Measurements from ENCODE around the gene NEK10.
A peak's percentile ranks its signal among the peaks of the same experiment; 100 is the strongest.
"Not testable (repeated sequence)": the region's sequence is repeated elsewhere in the genome, so short reads cannot be mapped to it uniquely, and the experiment has no call there.

NEK10 gene

GRCh38 chr3:27333843-27334242, 35.3 kb downstream of the NEK10 start:
- H3K27ac ChIP-seq (ENCODE audit: low read depth in 2 of 2, low read length in 2 of 2), result no peak overlapping the region
- no peaks in the 10 kb centered on the region for H3K27me3 ChIP-seq (ENCODE audit: control insufficient read depth in 2 of 2, insufficient read depth in 2 of 2, low read length in 2 of 2)
- no peaks in the 10 kb centered on the region for H3K9me3 ChIP-seq (ENCODE audit: control insufficient read depth in 2 of 2, low read length in 2 of 2)
- H3K4me1 ChIP-seq (ENCODE audit: control insufficient read depth in 2 of 2, insufficient read depth in 2 of 2, low read length in 2 of 2), result no peaks in the 10 kb centered on the region
- no peaks in the 10 kb centered on the region for H3K36me3 ChIP-seq (ENCODE audit: control insufficient read depth in 2 of 2, insufficient read depth in 2 of 2, low read length in 2 of 2)
- H3K9ac ChIP-seq (ENCODE audit: low read depth in 1 of 2, low read length in 2 of 2), result no peak overlapping the region
- no peak overlapping the region for H3K4me3 ChIP-seq (ENCODE audit: low read length in 2 of 2)

- not testable (repeated sequence) for H3K9me3 ChIP-seq (ENCODE audit: control insufficient read depth in 2 of 2, low read length in 2 of 2); H3K27me3 ChIP-seq (ENCODE audit: control insufficient read depth in 2 of 2, insufficient read depth in 2 of 2, low read length in 2 of 2); H3K27ac ChIP-seq (ENCODE audit: low read depth in 2 of 2, low read length in 2 of 2); H3K4me3 ChIP-seq (ENCODE audit: low read length in 2 of 2); H3K36me3 ChIP-seq (ENCODE audit: control insufficient read depth in 2 of 2, insufficient read depth in 2 of 2, low read length in 2 of 2); H3K9ac ChIP-seq (ENCODE audit: low read depth in 1 of 2, low read length in 2 of 2); H3K4me1 ChIP-seq (ENCODE audit: control insufficient read depth in 2 of 2, insufficient read depth in 2 of 2, low read length in 2 of 2)
These were observed 40.0 kb downstream of the NEK10 start for GRCh38 chr3:27328982-27329762.

GRCh38 chr3:27326629-27327545, 42.3 kb downstream of the NEK10 start:
- Histone ChIP-seq H3K36me3 (ENCODE audit: control insufficient read depth in 2 of 2, insufficient read depth in 2 of 2, low read length in 2 of 2) (no peaks in the 10 kb centered on the region), H3K9me3 (ENCODE audit: control insufficient read depth in 2 of 2, low read length in 2 of 2) (no peaks in the 10 kb centered on the region), H3K27me3 (ENCODE audit: control insufficient read depth in 2 of 2, insufficient read depth in 2 of 2, low read length in 2 of 2) (no peaks in the 10 kb centered on the region), H3K4me1 (ENCODE audit: control insufficient read depth in 2 of 2, insufficient read depth in 2 of 2, low read length in 2 of 2) (no peaks in the 10 kb centered on the region), H3K27ac (ENCODE audit: low read depth in 2 of 2, low read length in 2 of 2) (no peak overlapping the region), H3K9ac (ENCODE audit: low read depth in 1 of 2, low read length in 2 of 2) (no peak overlapping the region), H3K4me3 (ENCODE audit: low read length in 2 of 2) (no peak overlapping the region)

- no peaks in the 10 kb centered on the region for H3K4me1 ChIP-seq (ENCODE audit: control insufficient read depth in 2 of 2, insufficient read depth in 2 of 2, low read length in 2 of 2)
- H3K27me3 ChIP-seq (ENCODE audit: control insufficient read depth in 2 of 2, insufficient read depth in 2 of 2, low read length in 2 of 2), result no peaks in the 10 kb centered on the region
- no peak overlapping the region for H3K4me3 ChIP-seq (ENCODE audit: low read length in 2 of 2)
- no peaks in the 10 kb centered on the region for H3K36me3 ChIP-seq (ENCODE audit: control insufficient read depth in 2 of 2, insufficient read depth in 2 of 2, low read length in 2 of 2)
- H3K9me3 ChIP-seq (ENCODE audit: control insufficient read depth in 2 of 2, low read length in 2 of 2), result no peaks in the 10 kb centered on the region
- H3K27ac ChIP-seq (ENCODE audit: low read depth in 2 of 2, low read length in 2 of 2), result no peak overlapping the region
- H3K9ac ChIP-seq (ENCODE audit: low read depth in 1 of 2, low read length in 2 of 2), result no peak overlapping the region
These were observed 43.0 kb downstream of the NEK10 start for GRCh38 chr3:27326202-27326601.

GRCh38 chr3:27325419-27325818, 43.8 kb downstream of the NEK10 start:
- peak overlapping the region in 1 of 2 donors; percentile 27 for H3K27ac ChIP-seq (ENCODE audit: low read depth in 2 of 2, low read length in 2 of 2)

GRCh38 chr3:27324686-27325085, 44.5 kb downstream of the NEK10 start:
- Histone ChIP-seq H3K27ac (ENCODE audit: low read depth in 2 of 2, low read length in 2 of 2) (no peak overlapping the region), H3K4me1 (ENCODE audit: control insufficient read depth in 2 of 2, insufficient read depth in 2 of 2, low read length in 2 of 2) (no peaks in the 10 kb centered on the region), H3K27me3 (ENCODE audit: control insufficient read depth in 2 of 2, insufficient read depth in 2 of 2, low read length in 2 of 2) (no peaks in the 10 kb centered on the region), H3K36me3 (ENCODE audit: control insufficient read depth in 2 of 2, insufficient read depth in 2 of 2, low read length in 2 of 2) (no peaks in the 10 kb centered on the region), H3K9ac (ENCODE audit: low read depth in 1 of 2, low read length in 2 of 2) (no peak overlapping the region), H3K4me3 (ENCODE audit: low read length in 2 of 2) (no peak overlapping the region), H3K9me3 (ENCODE audit: control insufficient read depth in 2 of 2, low read length in 2 of 2) (no peaks in the 10 kb centered on the region)

More at GRCh38 chr3:27325419-27325818, 43.8 kb downstream of the NEK10 start:
- H3K4me1 ChIP-seq (ENCODE audit: control insufficient read depth in 2 of 2, insufficient read depth in 2 of 2, low read length in 2 of 2), result no peaks in the 10 kb centered on the region
- H3K4me3 ChIP-seq (ENCODE audit: low read length in 2 of 2), result no peak overlapping the region
- no peaks in the 10 kb centered on the region for H3K36me3 ChIP-seq (ENCODE audit: control insufficient read depth in 2 of 2, insufficient read depth in 2 of 2, low read length in 2 of 2)
- H3K9ac ChIP-seq (ENCODE audit: low read depth in 1 of 2, low read length in 2 of 2), result no peak overlapping the region
- no peaks in the 10 kb centered on the region for H3K27me3 ChIP-seq (ENCODE audit: control insufficient read depth in 2 of 2, insufficient read depth in 2 of 2, low read length in 2 of 2)
- H3K9me3 ChIP-seq (ENCODE audit: control insufficient read depth in 2 of 2, low read length in 2 of 2), result no peaks in the 10 kb centered on the region

GRCh38 chr3:27323087-27323570, 46.1 kb downstream of the NEK10 start:
- Histone ChIP-seq H3K4me1 (ENCODE audit: control insufficient read depth in 2 of 2, insufficient read depth in 2 of 2, low read length in 2 of 2) (no peaks in the 10 kb centered on the region), H3K36me3 (ENCODE audit: control insufficient read depth in 2 of 2, insufficient read depth in 2 of 2, low read length in 2 of 2) (no peaks in the 10 kb centered on the region), H3K9ac (ENCODE audit: low read depth in 1 of 2, low read length in 2 of 2) (no peak overlapping the region), H3K4me3 (ENCODE audit: low read length in 2 of 2) (no peak overlapping the region), H3K27ac (ENCODE audit: low read depth in 2 of 2, low read length in 2 of 2) (no peak overlapping the region), H3K9me3 (ENCODE audit: control insufficient read depth in 2 of 2, low read length in 2 of 2) (no peaks in the 10 kb centered on the region), H3K27me3 (ENCODE audit: control insufficient read depth in 2 of 2, insufficient read depth in 2 of 2, low read length in 2 of 2) (no peaks in the 10 kb centered on the region)

- no peaks in the 10 kb centered on the region for H3K4me1 ChIP-seq (ENCODE audit: control insufficient read depth in 2 of 2, insufficient read depth in 2 of 2, low read length in 2 of 2)
- no peak overlapping the region for H3K4me3 ChIP-seq (ENCODE audit: low read length in 2 of 2)
- H3K36me3 ChIP-seq (ENCODE audit: control insufficient read depth in 2 of 2, insufficient read depth in 2 of 2, low read length in 2 of 2), result no peaks in the 10 kb centered on the region
- H3K27ac ChIP-seq (ENCODE audit: low read depth in 2 of 2, low read length in 2 of 2), result no peak overlapping the region
- no peaks in the 10 kb centered on the region for H3K9me3 ChIP-seq (ENCODE audit: control insufficient read depth in 2 of 2, low read length in 2 of 2)
- H3K9ac ChIP-seq (ENCODE audit: low read depth in 1 of 2, low read length in 2 of 2), result no peak overlapping the region
- no peaks in the 10 kb centered on the region for H3K27me3 ChIP-seq (ENCODE audit: control insufficient read depth in 2 of 2, insufficient read depth in 2 of 2, low read length in 2 of 2)
These were observed 46.5 kb downstream of the NEK10 start for GRCh38 chr3:27322634-27323033.

- no peaks in the 10 kb centered on the region for H3K9me3 ChIP-seq (ENCODE audit: control insufficient read depth in 2 of 2, low read length in 2 of 2)
- H3K36me3 ChIP-seq (ENCODE audit: control insufficient read depth in 2 of 2, insufficient read depth in 2 of 2, low read length in 2 of 2), result no peaks in the 10 kb centered on the region
- H3K27me3 ChIP-seq (ENCODE audit: control insufficient read depth in 2 of 2, insufficient read depth in 2 of 2, low read length in 2 of 2), result no peaks in the 10 kb centered on the region
- H3K9ac ChIP-seq (ENCODE audit: low read depth in 1 of 2, low read length in 2 of 2), result no peak overlapping the region
- no peaks in the 10 kb centered on the region for H3K4me1 ChIP-seq (ENCODE audit: control insufficient read depth in 2 of 2, insufficient read depth in 2 of 2, low read length in 2 of 2)
- no peak overlapping the region for H3K4me3 ChIP-seq (ENCODE audit: low read length in 2 of 2)
- peak overlapping the region; percentile 26 to 27 for H3K27ac ChIP-seq (ENCODE audit: low read depth in 2 of 2, low read length in 2 of 2)
These were observed 49.2 kb downstream of the NEK10 start for GRCh38 chr3:27319847-27320526.

- Histone ChIP-seq H3K4me1 (ENCODE audit: control insufficient read depth in 2 of 2, insufficient read depth in 2 of 2, low read length in 2 of 2) (no peaks in the 10 kb centered on the region), H3K36me3 (ENCODE audit: control insufficient read depth in 2 of 2, insufficient read depth in 2 of 2, low read length in 2 of 2) (no peaks in the 10 kb centered on the region), H3K4me3 (ENCODE audit: low read length in 2 of 2) (no peak overlapping the region), H3K9ac (ENCODE audit: low read depth in 1 of 2, low read length in 2 of 2) (no peak overlapping the region), H3K27ac (ENCODE audit: low read depth in 2 of 2, low read length in 2 of 2) (peak overlapping the region in 1 of 2 donors; percentile 21), H3K9me3 (ENCODE audit: control insufficient read depth in 2 of 2, low read length in 2 of 2) (no peaks in the 10 kb centered on the region), H3K27me3 (ENCODE audit: control insufficient read depth in 2 of 2, insufficient read depth in 2 of 2, low read length in 2 of 2) (no peaks in the 10 kb centered on the region)
These were observed 49.9 kb downstream of the NEK10 start for GRCh38 chr3:27319304-27319703.

Measured in mucosa of rectum (tissue), 2 donors.